K562 (cell line): ENCODE results near the gene MAD1L1. TPM values are rescaled to one million over a fixed set of nuclear protein-coding genes. Genes with fewer than 3 reads are reported as not detected.

Experiments
- ATAC-seq: fragments of 200-7000 bp; cut with Tn5 transposase; 3 replicates; pipeline ENCODE4 v1.9.1; 2020; ENCODE audit warnings: moderate library complexity
- BruUV-seq: library from RNA; stranded (reverse); fragments of 400-500 nt; replicated peaks from 2 replicates; lab custom pipeline; 2021; lab: Mats Ljungman, UMichigan
- CTCF ChIA-PET: fragments of 300-600 bp; formaldehyde crosslinking; extraction: SDS; loops from one replicate; lab custom pipeline; 2021; ENCODE audit warnings: low intra/inter-chr PET ratio; lab: Yijun Ruan, JAX
- POLR2A ChIA-PET: fragments of 300-600, 350-650 bp; sonication (Branson Sonifier 250); formaldehyde crosslinking; extraction: SDS; loops from one replicate; lab custom pipeline; 2021; ENCODE audit warnings: antibody characterized with exemption, inconsistent platforms; lab: Yijun Ruan, JAX
- DNase-seq, 4 experiments: peaks; one replicate each; pipeline versions ENCODE4 v3.0.0 to v3.0.0-alpha.2; 2011 to 2018; ENCODE audit warnings: low spot score in 3 of 4, mixed read lengths in 3 of 4; ENCODE audit errors: extremely low read depth in 1 of 4
- FAIRE-seq: peaks from 2 replicates; lab custom pipeline; 2011; peaks lifted over from hg19 to GRCh38; lab: Jason Lieb, UNC
- H2AFZ ChIP-seq: 2 replicates; pipeline ENCODE4 v1.6.0; 2011; ENCODE audit warnings: low read depth, low read length, control low read depth, inconsistent platforms
- H3K27ac ChIP-seq: fragments of 200-600 bp; 3 replicates; pipeline ENCODE4 v1.8.0; 2011; ENCODE audit warnings: low read depth, mild to moderate bottlenecking, control low read depth, inconsistent platforms, low read length, moderate library complexity, mixed read lengths; ENCODE audit errors: extremely low read depth
- H3K27me3 ChIP-seq, 2 experiments: fragments of 300-600 bp in 1 of 2; 2 replicates in 1 of 2; 3 replicates in 1 of 2; pipeline versions ENCODE4 v1.6.0 to v1.8.0; 2011; ENCODE audit warnings: inconsistent platforms in 2 of 2, low read length in 2 of 2, mild to moderate bottlenecking in 1 of 2, mixed read lengths in 1 of 2, moderate library complexity in 1 of 2; ENCODE audit not compliant: control insufficient read depth in 2 of 2, insufficient read depth in 2 of 2
- H3K36me3 ChIP-seq: fragments of 300-600 bp; 3 replicates; pipeline ENCODE4 v1.8.0; 2011; ENCODE audit warnings: mild to moderate bottlenecking, low read length, inconsistent platforms; ENCODE audit not compliant: control insufficient read depth, insufficient read depth
- H3K4me1 ChIP-seq, 2 experiments: fragments of 200-600 bp in 1 of 2; replicated peaks in 1 of 2; 2 replicates in 1 of 2; 3 replicates in 1 of 2; pipeline versions ENCODE4 v1.5.1 to v1.8.0; 2011; ENCODE audit warnings: inconsistent platforms in 2 of 2, low read length in 2 of 2, mild to moderate bottlenecking in 1 of 2, mixed read lengths in 1 of 2, moderate library complexity in 1 of 2; ENCODE audit not compliant: control insufficient read depth in 2 of 2, insufficient read depth in 2 of 2
- H3K4me2 ChIP-seq: 2 replicates; pipeline ENCODE4 v1.6.1; 2011; ENCODE audit warnings: low read length, control low read depth, inconsistent platforms, mixed read lengths; ENCODE audit not compliant: insufficient read depth
- H3K4me3 ChIP-seq: fragments of 200-600 bp; sonication (generic), shearing (Covaris generic); 2 replicates; pipeline ENCODE4 v1.5.1; 2016; ENCODE audit warnings: control low read depth, inconsistent platforms
- H3K79me2 ChIP-seq: fragments of 200-600 bp; 3 replicates; pipeline ENCODE4 v1.8.0; 2011; ENCODE audit warnings: low read length, inconsistent platforms; ENCODE audit not compliant: control insufficient read depth, insufficient read depth
- H3K9ac ChIP-seq, 2 experiments: 2 replicates each; pipeline versions ENCODE4 v1.6.0 to v1.6.1; 2011; ENCODE audit warnings: low read depth in 2 of 2, low read length in 2 of 2, control low read depth in 1 of 2, inconsistent platforms in 1 of 2, mild to moderate bottlenecking in 1 of 2, mixed read lengths in 1 of 2; ENCODE audit not compliant: insufficient read depth in 1 of 2
- H3K9me1 ChIP-seq: one replicate; pipeline ENCODE4 v1.6.0; 2011; ENCODE audit warnings: inconsistent platforms, mild to moderate bottlenecking, low read length, moderate library complexity; ENCODE audit not compliant: control insufficient read depth, insufficient read depth
- H3K9me3 ChIP-seq: replicated peaks from 2 replicates; pipeline ENCODE4 v1.5.1; 2011; ENCODE audit warnings: low read depth, low read length, inconsistent platforms; ENCODE audit not compliant: control insufficient read depth, insufficient read depth
- H4K20me1 ChIP-seq: replicated peaks from 2 replicates; pipeline ENCODE4 v1.6.1; 2011; ENCODE audit warnings: low read length, inconsistent platforms, mixed read lengths; ENCODE audit not compliant: control insufficient read depth, insufficient read depth
- BRD4 ChIP-seq: fragments of 200-600 bp; sonication (generic); IDR thresholded peaks from 2 replicates; pipeline ENCODE4 v1.6.1; 2017; ENCODE audit warnings: inconsistent platforms
- BRF1 ChIP-seq: IDR thresholded peaks from 3 replicates; pipeline ENCODE4 v1.6.1; 2011; ENCODE audit warnings: borderline replicate concordance, mild to moderate bottlenecking; ENCODE audit not compliant: insufficient read length; ENCODE audit errors: extremely low read depth
- CEBPG ChIP-seq, 3 experiments: fragments of 200-800 bp in 1 of 3; sonication (Bioruptor generic) in 1 of 3; sonication (generic) in 1 of 3; formaldehyde crosslinking in 1 of 3; IDR thresholded peaks in 2 of 3; conservative IDR thresholded peaks in 1 of 3; 2 replicates each; pipeline versions ENCODE4 v1.6.1 to v1.8.0; 2016 to 2022; ENCODE audit warnings: missing compliant biosample characterization in 2 of 3, missing genetic modification characterization in 2 of 3, mild to moderate bottlenecking in 1 of 3, missing genetic modification reagents in 1 of 3
- FOXJ3 ChIP-seq: sonication (generic); formaldehyde crosslinking; IDR thresholded peaks from 2 replicates; pipeline ENCODE4 v1.4.0; 2020; ENCODE audit warnings: mild to moderate bottlenecking, missing genetic modification reagents
- GABPA ChIP-seq: fragments of 200-800 bp; sonication (Bioruptor generic); conservative IDR thresholded peaks from 2 replicates; pipeline ENCODE4 v1.6.1; 2016; ENCODE audit warnings: low read depth, missing genetic modification characterization, missing compliant biosample characterization
- HNRNPUL1 ChIP-seq: fragments of 200-400 bp; formaldehyde crosslinking; IDR thresholded peaks from 2 replicates; pipeline ENCODE4 v1.6.1; 2017; ENCODE audit warnings: low read length
- KDM1A ChIP-seq, 2 experiments: fragments of 450-650 bp; IDR thresholded peaks; 2 replicates each; pipeline ENCODE4 v1.6.1; 2016; ENCODE audit warnings: mild to moderate bottlenecking in 2 of 2
- KLF6 ChIP-seq: fragments of 250-450 bp; sonication (Bioruptor Pico); IDR thresholded peaks from 2 replicates; pipeline ENCODE4 v1.4.0; 2020; ENCODE audit warnings: mild to moderate bottlenecking, moderate library complexity, borderline replicate concordance
- NFXL1 ChIP-seq: fragments of 450-650 bp; formaldehyde crosslinking; IDR thresholded peaks from 2 replicates; pipeline ENCODE4 v1.4.0; 2021; ENCODE audit warnings: mild to moderate bottlenecking
- PYGO2 ChIP-seq: fragments of 450-650 bp; IDR thresholded peaks from 2 replicates; pipeline ENCODE4 v1.6.1; 2016; ENCODE audit warnings: mild to moderate bottlenecking, missing genetic modification characterization, moderate library complexity, missing compliant biosample characterization
- TEAD4 ChIP-seq, 2 experiments: sonication (generic) in 1 of 2; formaldehyde crosslinking in 1 of 2; IDR thresholded peaks; 2 replicates each; pipeline versions ENCODE4 v1.6.1 to v1.8.0; 2012 to 2022; ENCODE audit warnings: borderline replicate concordance in 1 of 2, inconsistent platforms in 1 of 2, low read length in 1 of 2, mild to moderate bottlenecking in 1 of 2, missing genetic modification reagents in 1 of 2
- ZBTB7A ChIP-seq: IDR thresholded peaks from 2 replicates; pipeline ENCODE4 v1.6.1; 2011; ENCODE audit warnings: low read depth, mild to moderate bottlenecking, low read length, moderate library complexity, borderline replicate concordance; ENCODE audit not compliant: control insufficient read depth
- ZNF347 ChIP-seq: fragments of 450-650 bp; formaldehyde crosslinking; IDR thresholded peaks from 2 replicates; pipeline ENCODE4 v1.4.0; 2020; ENCODE audit warnings: low read depth, mild to moderate bottlenecking, moderate library complexity
- ZNF384 ChIP-seq: IDR thresholded peaks from 2 replicates; pipeline ENCODE4 v1.6.1; 2012; ENCODE audit warnings: low read depth, low read length, improper control_type of control experiment
- ZNF668 ChIP-seq: fragments of 250-450 bp; sonication (Bioruptor Pico); IDR thresholded peaks from 2 replicates; pipeline ENCODE4 v1.8.0; 2022; ENCODE audit warnings: mild to moderate bottlenecking, inconsistent platforms
- WGBS: fragments of 100-300 bp; shearing (Covaris generic); methylation state at CpG from one replicate; pipeline ENCODE4 v1.1.6; 2016; ENCODE audit warnings: low coverage, mixed read lengths; ENCODE audit not compliant: insufficient coverage; ENCODE audit errors: missing lambda C conversion rate; 5-methylcytosine and 5-hydroxymethylcytosine counted together
- in situ Hi-C: fragments of 300-500 bp; cut with MboI; formaldehyde crosslinking; loops from 4 replicates; pipeline ENCODE4 v1.15.0; 2018; ENCODE audit warnings: inconsistent platforms, mixed read lengths
- intact Hi-C: fragments of 100-400 bp; cut with micrococcal nuclease; formaldehyde crosslinking; loops from 2 replicates; pipeline ENCODE4 v1.14.2; 2022
- polyA plus RNA-seq, 8 experiments: library from polyadenylated mRNA; depleted of rRNA in 4 of 8; stranded (reverse) in 5 of 8; unstranded in 3 of 8; fragments of >200 nt; fragmentation: Nextera tagmentation in 2 of 8; fragmentation: Illumina TruSeq in 1 of 8; extraction: Ambion mirVana in 2 of 8; extraction: Trizol in 1 of 8; gene quantifications; 2 replicates each; pipeline versions ENCODE4 v1.2.1 to v1.2.3, GENCODE V29; 2011 to 2014; ENCODE audit warnings: inconsistent platforms in 1 of 8, missing spikeins in 1 of 8
- total RNA-seq, 7 experiments: library from RNA; depleted of rRNA in 6 of 7; stranded (reverse); fragments of >200 nt in 6 of 7; fragmentation: Illumina TruSeq in 2 of 7; extraction: Trizol in 2 of 7; gene quantifications; 2 replicates each; pipeline versions ENCODE4 v1.2.1 to v1.2.3, GENCODE V29; 2011 to 2021; ENCODE audit warnings: low replicate concordance in 1 of 7
- TF ChIP-seq, protein P1 (sequence below): fragments of 450-650 bp; formaldehyde crosslinking; IDR thresholded peaks from 2 replicates; pipeline ENCODE4 v1.4.0; 2020; ENCODE audit warnings: mild to moderate bottlenecking

The MAD1L1 gene
- total and polyA plus RNA-seq, 9 of the 15 experiments (the other 6 are each of a cell fraction or from before 2014, with no cell fraction given): 1.7 to 89.7 (median 18.0) TPM

DNA sequence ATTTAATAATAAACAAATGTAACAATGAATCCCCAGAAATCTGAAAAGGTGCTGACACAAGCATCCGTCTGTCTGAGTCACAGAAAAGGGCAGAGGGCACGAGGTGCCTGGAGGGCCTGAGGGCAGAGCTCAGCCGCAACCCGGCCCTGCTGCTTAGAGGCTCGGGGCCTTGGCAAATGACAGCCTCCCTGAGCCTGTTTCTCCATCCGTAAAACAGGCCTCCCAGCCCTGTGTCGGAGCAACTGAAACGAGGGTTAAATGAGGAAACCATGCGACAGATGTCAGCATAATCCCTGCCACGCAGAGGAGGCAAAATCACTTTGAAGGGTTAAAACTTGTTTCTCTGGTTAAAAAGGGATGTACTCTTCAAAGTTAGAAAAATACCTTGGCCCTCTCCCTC, 34.2 kb upstream of the MAD1L1 start:
- Histone ChIP-seq H3K27me3 (no peaks in the 10 kb centered on the region), H2AFZ (no peak overlapping the region), H4K20me1 (no peaks in the 10 kb centered on the region), H3K4me3 (no peak overlapping the region), H3K9me1 (no peaks in the 10 kb centered on the region), H3K4me2 (no peak overlapping the region), H3K36me3 (peaks cover 45% of the 10 kb centered on the region; the same call in 2 of the 3 replicates), H3K9ac (no peak overlapping the region; a peak in 1 of 4 replicates), H3K79me2 (no peaks in the 10 kb centered on the region), H3K9me3 (no peaks in the 10 kb centered on the region), H3K4me1 (peaks cover 0 to 7% of the 10 kb centered on the region in 2 experiments; a peak in 2 of 5 replicates), H3K27ac (no peak overlapping the region)
- no peak for FAIRE-seq
- ChIA-PET CTCF (no interaction called here), POLR2A (interaction anchor here (0.6 kb wide), 2 partner anchors 43 to 47 kb away, joined by 3 read pairs; partner anchors contain the start of gene SNX8)
- in situ Hi-C loops (no loop called here), intact Hi-C loops (no loop called here)
- no peak for DNase-seq
- BruUV-seq: no TSS peak
- 76% methylated on average over 10 of the region's 10 CpGs for WGBS
- TF ChIP-seq KLF6 (CRISPR knock-in tag): no peak
- peak in 1 of 2 experiments; percentile 67; a peak in 1 of 4 replicates for TF ChIP-seq KDM1A (IDR thresholded peaks at IDR 0.05)
- TF ChIP-seq HNRNPUL1: no peak
- TF ChIP-seq BRF1: no peak
- no peak for TF ChIP-seq ZNF347 (CRISPR knock-in tag)
- TF ChIP-seq PYGO2 (tag): no peak
- ATAC-seq: no peak

DNA sequence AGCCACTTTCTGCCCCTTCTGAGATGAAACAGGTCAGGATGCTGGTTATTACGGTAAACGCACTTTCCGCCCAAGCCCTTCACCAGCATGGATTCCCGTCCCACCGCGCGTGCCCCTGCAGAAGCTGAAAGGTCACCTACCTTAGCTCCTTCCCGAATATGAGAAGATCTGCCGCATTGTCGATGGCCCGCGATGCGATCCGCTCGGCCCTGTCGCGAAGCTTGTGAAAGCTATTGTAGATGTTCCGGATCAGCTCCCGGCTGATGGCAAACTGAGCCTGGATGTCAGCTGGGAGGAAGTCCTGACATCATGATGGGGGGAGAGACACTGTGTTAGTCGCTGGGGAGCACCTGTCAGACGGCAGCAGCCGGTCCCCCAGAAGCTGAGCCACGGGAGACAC, 31.4 kb upstream of the MAD1L1 start:
- H2AFZ ChIP-seq: no peak overlapping the region
- in situ Hi-C loops (no loop called here), intact Hi-C loops (no loop called here)
- no peaks in the 10 kb centered on the region for H3K79me2 ChIP-seq
- H3K9ac ChIP-seq: no peak overlapping the region
- peaks cover 38% of the 10 kb centered on the region; the same call in 2 of the 3 replicates for H3K36me3 ChIP-seq
- ChIA-PET CTCF (no interaction called here), POLR2A (interaction anchor here (1.1 kb wide), 1 partner anchor 24 kb away, joined by 3 read pairs; no protein-coding TSS in a partner anchor)
- no TSS peak for BruUV-seq
- H3K27ac ChIP-seq: no peak overlapping the region
- FAIRE-seq (no peak), DNase-seq (no peak), ATAC-seq (no peak)
- no peaks in the 10 kb centered on the region for H4K20me1 ChIP-seq
- H3K9me1 ChIP-seq: no peaks in the 10 kb centered on the region
- peaks cover 0 to 2% of the 10 kb centered on the region in 2 experiments; a peak in 1 of 5 replicates for H3K4me1 ChIP-seq
- no peaks in the 10 kb centered on the region for H3K27me3 ChIP-seq
- no peak overlapping the region for H3K4me3 ChIP-seq
- 98% methylated on average over 23 of the region's 23 CpGs for WGBS
- no peak overlapping the region for H3K4me2 ChIP-seq
- H3K9me3 ChIP-seq: no peaks in the 10 kb centered on the region
- TF ChIP-seq, protein P1, sequence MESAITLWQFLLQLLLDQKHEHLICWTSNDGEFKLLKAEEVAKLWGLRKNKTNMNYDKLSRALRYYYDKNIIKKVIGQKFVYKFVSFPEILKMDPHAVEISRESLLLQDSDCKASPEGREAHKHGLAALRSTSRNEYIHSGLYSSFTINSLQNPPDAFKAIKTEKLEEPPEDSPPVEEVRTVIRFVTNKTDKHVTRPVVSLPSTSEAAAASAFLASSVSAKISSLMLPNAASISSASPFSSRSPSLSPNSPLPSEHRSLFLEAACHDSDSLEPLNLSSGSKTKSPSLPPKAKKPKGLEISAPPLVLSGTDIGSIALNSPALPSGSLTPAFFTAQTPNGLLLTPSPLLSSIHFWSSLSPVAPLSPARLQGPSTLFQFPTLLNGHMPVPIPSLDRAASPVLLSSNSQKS: no peak
- TF ChIP-seq FOXJ3 (CRISPR knock-in tag) (no peak), GABPA (tag) (no peak), BRD4 (no peak), TEAD4 (IDR thresholded peaks at IDR 0.05; ENCODE audit: low read length) (no peak), TEAD4 (CRISPR knock-in tag; IDR thresholded peaks at IDR 0.05; ENCODE audit: borderline replicate concordance) (no peak), ZNF668 (CRISPR knock-in tag) (no peak), ZNF384 (no peak), NFXL1 (CRISPR knock-in tag) (no peak), CEBPG (CRISPR knock-in tag; IDR thresholded peaks at IDR 0.05) (no peak), CEBPG (tag; conservative IDR thresholded peaks at IDR 0.05 in 1 of 2, IDR thresholded peaks at IDR 0.05 in 1 of 2) (no peak), ZBTB7A (no peak)
